ENCODE data around the gene GOSR1.
"Not testable (repeated sequence)": the region's sequence is repeated elsewhere in the genome, so short reads cannot be mapped to it uniquely, and the experiment has no call there.

Gene GOSR1

DNA sequence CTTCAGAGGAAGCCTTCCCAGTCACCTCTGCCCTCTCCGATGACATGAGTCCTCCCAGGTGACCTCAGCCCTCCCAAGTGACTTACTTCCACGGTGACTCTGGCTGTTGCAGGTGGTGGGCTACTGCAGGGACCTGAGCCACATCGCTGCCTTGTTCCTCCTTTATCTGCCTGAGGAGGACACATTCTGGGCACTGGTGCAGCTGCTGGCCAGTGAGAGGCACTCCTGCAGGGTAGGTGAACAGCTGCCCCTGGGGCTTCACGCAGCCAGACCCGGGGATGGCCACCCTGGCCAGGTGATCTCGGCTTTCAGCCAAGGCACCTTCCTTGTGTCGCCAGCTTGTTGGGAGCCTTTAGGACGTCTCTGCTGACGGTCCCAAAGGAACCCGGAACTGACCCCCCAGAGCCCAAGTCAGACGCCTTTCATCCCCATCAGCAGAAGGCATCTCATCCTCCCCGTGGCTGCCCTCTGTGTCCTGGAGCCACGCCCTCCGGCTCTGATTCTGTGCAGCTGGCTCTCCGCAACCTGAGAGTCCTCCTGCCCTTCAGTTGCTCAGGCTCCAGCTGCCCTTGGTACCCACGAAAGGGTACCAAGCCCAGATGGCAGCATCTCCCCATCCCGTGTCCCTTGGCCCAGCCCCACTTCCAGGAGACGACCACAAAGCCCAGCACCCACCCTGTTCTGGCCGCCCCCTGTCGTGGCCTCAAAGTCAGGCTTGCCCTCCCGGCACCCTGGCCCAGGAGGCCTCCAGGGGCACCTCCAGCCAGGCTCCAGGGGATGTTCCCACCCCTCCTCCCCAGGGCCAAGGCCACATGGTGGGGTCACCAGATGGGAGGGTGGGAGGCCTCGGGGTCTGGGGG lies 81.7 kb downstream of the GOSR1 start:
- Histone ChIP-seq H3K36me3 (ENCODE audit: control insufficient read depth in 2 of 2, insufficient read depth in 2 of 2, low read length in 2 of 2) (no peaks in the 10 kb centered on the region), H3K9ac (ENCODE audit: low read depth in 1 of 2, low read length in 2 of 2) (no peak overlapping the region), H3K27ac (ENCODE audit: low read depth in 2 of 2, low read length in 2 of 2) (no peak overlapping the region), H3K27me3 (ENCODE audit: control insufficient read depth in 2 of 2, insufficient read depth in 2 of 2, low read length in 2 of 2) (no peaks in the 10 kb centered on the region), H3K4me3 (ENCODE audit: low read length in 2 of 2) (no peak overlapping the region), H3K9me3 (ENCODE audit: control insufficient read depth in 2 of 2, low read length in 2 of 2) (no peaks in the 10 kb centered on the region), H3K4me1 (ENCODE audit: control insufficient read depth in 2 of 2, insufficient read depth in 2 of 2, low read length in 2 of 2) (no peaks in the 10 kb centered on the region)

DNA sequence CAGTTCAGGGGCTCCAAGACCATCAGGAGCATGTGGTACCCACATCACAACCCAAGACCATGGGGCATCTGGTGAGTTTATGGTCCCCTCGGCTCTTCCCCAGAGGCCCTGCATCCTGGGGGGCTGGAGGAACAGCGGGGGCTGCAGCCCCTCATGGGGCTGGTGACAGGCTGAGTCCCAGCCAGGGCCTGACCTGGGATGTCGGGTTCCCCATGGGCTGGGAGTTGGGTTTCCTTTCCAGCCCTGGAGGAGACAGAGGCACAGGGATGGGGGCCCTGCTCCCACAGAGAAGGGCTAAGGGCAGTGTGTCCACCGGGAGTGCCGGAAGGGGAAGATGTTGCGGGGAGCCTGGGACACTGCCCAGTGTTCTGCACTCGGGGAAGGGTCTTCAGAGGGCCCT lies 82.4 kb downstream of the GOSR1 start:
- no peaks in the 10 kb centered on the region for H3K4me1 ChIP-seq (ENCODE audit: control insufficient read depth in 2 of 2, insufficient read depth in 2 of 2, low read length in 2 of 2)
- H3K27me3 ChIP-seq (ENCODE audit: control insufficient read depth in 2 of 2, insufficient read depth in 2 of 2, low read length in 2 of 2) = no peaks in the 10 kb centered on the region
- no peak overlapping the region for H3K27ac ChIP-seq (ENCODE audit: low read depth in 2 of 2, low read length in 2 of 2)

DNA sequence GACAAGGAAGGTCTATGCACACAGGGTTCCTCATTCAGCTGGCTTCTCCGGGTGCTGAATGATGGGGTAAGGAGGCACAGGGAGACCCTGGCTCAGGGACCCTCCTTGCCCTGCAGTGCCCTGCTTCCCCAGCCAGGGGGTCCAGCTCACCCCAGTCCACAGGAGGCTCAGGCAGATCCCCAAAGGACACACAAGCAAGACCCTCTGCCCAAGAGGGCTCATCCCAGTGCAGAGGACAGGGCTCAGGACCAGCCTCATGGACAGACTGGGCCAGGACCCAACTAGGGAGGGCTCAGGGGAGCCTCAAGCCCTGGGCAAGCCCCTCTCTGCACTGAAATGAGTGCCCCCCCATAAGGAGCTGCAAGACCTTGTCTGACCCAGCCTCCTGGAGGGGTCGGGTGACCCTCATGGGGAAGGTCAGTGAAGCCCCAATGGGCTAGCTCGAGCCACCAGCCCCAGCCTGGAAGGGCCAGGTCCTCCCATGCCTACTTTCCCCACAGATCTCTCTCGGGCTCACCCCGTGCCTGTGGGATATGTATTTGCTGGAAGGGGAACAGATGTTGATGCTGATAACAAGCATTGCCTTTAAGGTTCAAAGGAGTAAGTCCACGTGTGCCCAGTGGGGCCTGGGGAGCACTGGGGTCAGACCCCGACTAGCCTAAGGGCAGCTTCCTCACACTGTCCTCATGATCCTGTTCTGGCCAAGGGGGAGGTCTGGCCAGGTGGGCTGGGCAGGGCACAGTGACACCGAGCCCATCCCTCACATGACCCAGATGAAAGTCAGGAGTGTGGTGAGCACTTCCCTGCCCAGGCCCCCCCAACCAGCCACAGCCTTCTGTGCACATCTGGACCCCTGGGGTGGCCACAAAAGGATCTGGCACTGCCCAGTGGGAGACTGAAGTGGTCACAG lies 83.2 kb downstream of the GOSR1 start:
- not testable (repeated sequence) for H3K9ac ChIP-seq (ENCODE audit: low read depth in 1 of 2, low read length in 2 of 2); H3K27me3 ChIP-seq (ENCODE audit: control insufficient read depth in 2 of 2, insufficient read depth in 2 of 2, low read length in 2 of 2); H3K36me3 ChIP-seq (ENCODE audit: control insufficient read depth in 2 of 2, insufficient read depth in 2 of 2, low read length in 2 of 2); H3K27ac ChIP-seq (ENCODE audit: low read depth in 2 of 2, low read length in 2 of 2); H3K4me1 ChIP-seq (ENCODE audit: control insufficient read depth in 2 of 2, insufficient read depth in 2 of 2, low read length in 2 of 2); H3K9me3 ChIP-seq (ENCODE audit: control insufficient read depth in 2 of 2, low read length in 2 of 2); H3K4me3 ChIP-seq (ENCODE audit: low read length in 2 of 2)

More for the DNA sequence above, 82.4 kb downstream of the GOSR1 start:
- Histone ChIP-seq H3K4me3 (ENCODE audit: low read length in 2 of 2) (no peak overlapping the region), H3K9ac (ENCODE audit: low read depth in 1 of 2, low read length in 2 of 2) (no peak overlapping the region), H3K36me3 (ENCODE audit: control insufficient read depth in 2 of 2, insufficient read depth in 2 of 2, low read length in 2 of 2) (no peaks in the 10 kb centered on the region), H3K9me3 (ENCODE audit: control insufficient read depth in 2 of 2, low read length in 2 of 2) (no peaks in the 10 kb centered on the region)

DNA sequence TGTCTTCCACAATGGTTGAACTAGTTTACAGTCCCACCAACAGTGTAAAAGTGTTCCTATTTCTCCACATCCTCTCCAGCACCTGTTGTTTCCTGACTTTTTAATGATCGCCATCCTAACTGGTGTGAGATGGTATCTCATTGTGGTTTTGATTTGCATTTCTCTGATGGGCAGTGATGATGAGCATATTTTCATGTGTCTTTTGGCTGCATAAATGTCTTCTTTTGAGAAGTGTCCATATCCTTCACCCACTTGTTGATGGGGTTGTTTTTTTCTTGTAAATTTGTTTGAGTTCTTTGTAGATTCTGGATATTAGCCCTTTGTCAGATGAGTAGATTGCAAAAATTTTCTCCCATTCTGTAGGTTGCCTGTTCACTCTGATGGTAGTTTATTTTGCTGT lies 84.6 kb downstream of the GOSR1 start:
- not testable (repeated sequence) for H3K27me3 ChIP-seq (ENCODE audit: control insufficient read depth in 2 of 2, insufficient read depth in 2 of 2, low read length in 2 of 2); H3K4me3 ChIP-seq (ENCODE audit: low read length in 2 of 2); H3K4me1 ChIP-seq (ENCODE audit: control insufficient read depth in 2 of 2, insufficient read depth in 2 of 2, low read length in 2 of 2); H3K9me3 ChIP-seq (ENCODE audit: control insufficient read depth in 2 of 2, low read length in 2 of 2); H3K9ac ChIP-seq (ENCODE audit: low read depth in 1 of 2, low read length in 2 of 2); H3K27ac ChIP-seq (ENCODE audit: low read depth in 2 of 2, low read length in 2 of 2); H3K36me3 ChIP-seq (ENCODE audit: control insufficient read depth in 2 of 2, insufficient read depth in 2 of 2, low read length in 2 of 2)

DNA sequence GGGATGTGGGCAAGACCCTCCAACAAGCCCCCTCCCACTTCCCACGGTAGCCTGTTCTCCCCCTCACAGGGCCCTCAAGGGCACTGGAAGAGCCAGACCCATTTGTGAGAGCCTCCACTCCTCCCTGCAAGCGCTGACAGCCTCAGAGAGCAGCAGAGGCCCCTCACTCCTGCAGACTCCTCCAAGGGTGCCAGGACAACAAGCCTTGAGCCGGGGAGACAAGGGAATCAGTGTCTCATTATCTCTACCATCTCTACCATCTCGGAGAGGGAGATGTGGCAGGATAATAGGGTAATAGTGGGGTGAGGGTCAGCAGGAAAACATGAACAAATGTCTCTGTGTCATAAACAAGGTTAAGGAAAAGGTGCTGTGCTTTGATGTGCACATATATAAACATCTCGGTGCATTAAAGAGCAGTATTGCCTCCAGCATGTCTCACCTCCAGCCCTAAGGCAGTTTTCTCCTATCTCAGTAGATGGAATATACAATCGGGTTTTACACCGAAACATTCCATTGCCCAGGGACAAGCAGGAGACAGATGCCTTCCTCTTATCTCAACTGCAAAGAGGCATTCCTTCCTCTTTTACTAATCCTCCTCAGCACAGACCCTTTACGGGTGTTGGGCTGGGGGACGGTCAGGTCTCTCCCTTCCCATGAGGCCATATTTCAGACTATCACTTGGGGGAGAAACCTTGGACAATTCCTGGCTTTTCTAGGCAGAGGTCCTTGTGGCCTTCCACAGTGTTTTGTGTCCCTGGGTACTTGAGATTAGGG lies 86.1 kb downstream of the GOSR1 start:
- H3K9me3 ChIP-seq (ENCODE audit: control insufficient read depth in 2 of 2, low read length in 2 of 2); H3K36me3 ChIP-seq (ENCODE audit: control insufficient read depth in 2 of 2, insufficient read depth in 2 of 2, low read length in 2 of 2); H3K4me3 ChIP-seq (ENCODE audit: low read length in 2 of 2); H3K27ac ChIP-seq (ENCODE audit: low read depth in 2 of 2, low read length in 2 of 2); H3K27me3 ChIP-seq (ENCODE audit: control insufficient read depth in 2 of 2, insufficient read depth in 2 of 2, low read length in 2 of 2); H3K4me1 ChIP-seq (ENCODE audit: control insufficient read depth in 2 of 2, insufficient read depth in 2 of 2, low read length in 2 of 2); H3K9ac ChIP-seq (ENCODE audit: low read depth in 1 of 2, low read length in 2 of 2): not testable (repeated sequence)

DNA sequence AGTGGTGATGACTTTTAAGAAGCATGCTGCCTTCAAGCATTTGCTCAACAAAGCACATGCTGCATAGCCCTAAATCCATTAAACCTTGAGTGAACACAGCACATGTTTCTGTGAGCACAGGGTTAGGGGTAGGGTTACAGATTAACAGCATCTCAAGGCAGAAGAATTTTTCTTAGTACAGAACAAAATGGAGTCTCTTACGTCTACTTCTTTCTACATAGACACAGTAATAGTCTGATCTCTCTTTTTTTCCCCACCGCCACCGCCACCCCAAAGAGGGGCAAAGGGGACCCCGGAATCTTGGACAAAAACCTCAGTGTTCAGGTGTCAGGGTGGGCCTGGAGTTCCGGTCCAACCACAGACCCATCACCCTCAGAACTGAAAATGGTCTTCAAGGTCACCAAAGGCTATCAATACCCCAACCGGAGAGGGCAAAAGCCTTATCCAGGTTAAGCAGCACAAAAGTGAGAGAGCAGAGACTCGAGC lies 86.7 kb downstream of the GOSR1 start:
- not testable (repeated sequence) for H3K27ac ChIP-seq (ENCODE audit: low read depth in 2 of 2, low read length in 2 of 2); H3K4me3 ChIP-seq (ENCODE audit: low read length in 2 of 2); H3K9me3 ChIP-seq (ENCODE audit: control insufficient read depth in 2 of 2, low read length in 2 of 2); H3K9ac ChIP-seq (ENCODE audit: low read depth in 1 of 2, low read length in 2 of 2); H3K27me3 ChIP-seq (ENCODE audit: control insufficient read depth in 2 of 2, insufficient read depth in 2 of 2, low read length in 2 of 2); H3K36me3 ChIP-seq (ENCODE audit: control insufficient read depth in 2 of 2, insufficient read depth in 2 of 2, low read length in 2 of 2); H3K4me1 ChIP-seq (ENCODE audit: control insufficient read depth in 2 of 2, insufficient read depth in 2 of 2, low read length in 2 of 2)

DNA sequence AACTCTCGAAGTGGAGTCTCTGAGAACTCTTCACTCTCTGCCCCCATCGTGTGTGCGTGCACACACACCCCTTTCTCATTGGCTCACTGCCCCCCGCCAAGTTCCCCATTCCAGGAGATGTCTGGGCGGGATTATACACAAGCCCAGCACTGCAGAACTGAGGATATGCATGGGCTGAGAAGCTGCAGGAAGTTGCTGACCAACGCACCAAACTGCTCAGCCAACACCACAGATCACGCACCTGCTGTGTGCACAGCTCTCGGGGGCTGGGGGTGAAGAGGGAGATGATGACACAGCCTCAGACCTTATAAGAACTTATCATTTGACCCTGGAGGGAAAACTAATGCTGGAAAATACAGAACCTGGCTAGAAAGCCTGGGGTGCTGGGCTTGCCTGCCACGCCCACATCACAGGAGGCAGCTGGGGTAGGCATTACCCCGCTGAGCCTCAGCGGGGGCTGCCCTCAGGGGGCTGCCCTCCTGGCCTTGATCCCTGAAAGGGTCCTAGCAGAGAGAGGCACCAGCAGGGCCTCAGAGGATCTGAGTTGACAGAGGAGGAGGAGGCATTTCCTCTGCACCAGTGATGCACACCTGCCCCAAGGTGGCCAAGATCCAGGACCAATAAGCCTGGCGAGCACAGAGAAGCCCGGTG lies 87.3 kb downstream of the GOSR1 start:
- not testable (repeated sequence) for H3K4me3 ChIP-seq (ENCODE audit: low read length in 2 of 2); H3K36me3 ChIP-seq (ENCODE audit: control insufficient read depth in 2 of 2, insufficient read depth in 2 of 2, low read length in 2 of 2); H3K27ac ChIP-seq (ENCODE audit: low read depth in 2 of 2, low read length in 2 of 2); H3K9me3 ChIP-seq (ENCODE audit: control insufficient read depth in 2 of 2, low read length in 2 of 2); H3K4me1 ChIP-seq (ENCODE audit: control insufficient read depth in 2 of 2, insufficient read depth in 2 of 2, low read length in 2 of 2); H3K9ac ChIP-seq (ENCODE audit: low read depth in 1 of 2, low read length in 2 of 2); H3K27me3 ChIP-seq (ENCODE audit: control insufficient read depth in 2 of 2, insufficient read depth in 2 of 2, low read length in 2 of 2)

DNA sequence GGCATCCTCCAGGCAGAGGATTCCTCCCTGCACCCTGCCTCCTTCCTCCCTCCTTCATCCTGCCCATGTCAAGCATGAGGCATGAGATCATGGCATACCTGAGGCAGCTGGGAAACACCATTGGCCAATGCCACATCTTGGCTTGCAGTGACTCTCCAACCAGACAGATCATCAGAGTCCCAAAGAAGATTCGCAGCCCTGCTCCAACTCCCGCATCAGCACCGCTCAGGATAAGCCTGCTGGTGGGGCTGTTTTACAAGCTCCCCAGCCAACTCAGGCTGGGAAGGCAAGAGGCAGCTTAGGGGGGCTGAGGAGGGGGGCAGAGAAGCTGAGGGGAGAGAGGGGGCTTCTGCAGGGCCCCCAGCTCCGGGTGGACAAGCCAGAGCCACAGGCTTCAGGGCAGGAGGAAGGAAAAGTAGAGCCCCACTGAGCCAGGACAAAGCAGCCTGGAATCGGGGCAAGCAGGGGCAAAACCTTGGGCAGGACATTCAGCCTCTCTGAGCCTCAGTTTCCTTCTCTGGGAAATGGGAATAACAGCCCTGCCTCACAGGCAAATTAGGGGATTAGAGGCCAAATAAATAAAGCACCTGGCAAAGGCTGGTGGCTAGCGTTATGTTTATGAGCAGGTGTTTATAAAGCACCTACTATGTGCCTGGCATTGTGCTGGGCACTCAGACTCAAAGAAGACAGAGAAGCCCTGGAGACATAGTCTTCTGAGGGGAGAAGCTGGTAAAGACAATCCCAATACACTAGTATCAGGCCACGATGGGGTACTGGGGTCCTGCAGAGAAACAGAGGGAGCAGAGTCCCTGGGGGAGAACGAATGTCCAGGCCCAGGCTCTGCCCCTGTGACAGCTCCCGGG lies 88.1 kb downstream of the GOSR1 start:
- Histone ChIP-seq H3K9me3 (ENCODE audit: control insufficient read depth in 2 of 2, low read length in 2 of 2) (no peaks in the 10 kb centered on the region), H3K4me3 (ENCODE audit: low read length in 2 of 2) (no peak overlapping the region), H3K27ac (ENCODE audit: low read depth in 2 of 2, low read length in 2 of 2) (no peak overlapping the region), H3K27me3 (ENCODE audit: control insufficient read depth in 2 of 2, insufficient read depth in 2 of 2, low read length in 2 of 2) (peaks cover 0 to 8% of the 10 kb centered on the region in 2 donors), H3K4me1 (ENCODE audit: control insufficient read depth in 2 of 2, insufficient read depth in 2 of 2, low read length in 2 of 2) (no peaks in the 10 kb centered on the region), H3K9ac (ENCODE audit: low read depth in 1 of 2, low read length in 2 of 2) (no peak overlapping the region), H3K36me3 (ENCODE audit: control insufficient read depth in 2 of 2, insufficient read depth in 2 of 2, low read length in 2 of 2) (no peaks in the 10 kb centered on the region)

DNA sequence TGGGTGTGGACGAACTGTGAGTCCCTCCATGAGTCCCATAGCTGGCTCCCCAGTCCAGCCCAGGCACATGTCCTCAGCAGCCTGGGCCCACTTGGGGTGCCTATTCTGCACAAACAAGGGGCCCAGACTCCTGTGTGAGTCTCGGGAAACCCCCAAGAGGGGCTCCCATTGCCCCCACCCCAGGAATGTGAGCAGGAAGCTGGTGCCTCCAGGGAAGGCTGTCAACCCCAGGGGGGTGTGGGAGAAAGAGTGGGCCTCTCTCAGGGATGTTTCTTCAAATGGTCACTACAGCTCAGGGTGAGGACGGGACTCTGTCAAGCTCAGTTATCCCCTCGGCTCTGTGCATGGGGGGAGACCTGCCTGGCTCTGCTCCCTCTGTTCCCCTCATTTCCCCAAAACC lies 88.9 kb downstream of the GOSR1 start:
- H3K4me3 ChIP-seq (ENCODE audit: low read length in 2 of 2); H3K4me1 ChIP-seq (ENCODE audit: control insufficient read depth in 2 of 2, insufficient read depth in 2 of 2, low read length in 2 of 2); H3K9ac ChIP-seq (ENCODE audit: low read depth in 1 of 2, low read length in 2 of 2); H3K27ac ChIP-seq (ENCODE audit: low read depth in 2 of 2, low read length in 2 of 2); H3K36me3 ChIP-seq (ENCODE audit: control insufficient read depth in 2 of 2, insufficient read depth in 2 of 2, low read length in 2 of 2); H3K9me3 ChIP-seq (ENCODE audit: control insufficient read depth in 2 of 2, low read length in 2 of 2); H3K27me3 ChIP-seq (ENCODE audit: control insufficient read depth in 2 of 2, insufficient read depth in 2 of 2, low read length in 2 of 2): not testable (repeated sequence)

Measured in mucosa of rectum (tissue), 2 donors.